Mucosa of stomach (tissue), 1 donor: ENCODE measurements around the gene FFAR4.

Experiments
- H3K27me3 ChIP-seq: one replicate; pipeline ENCODE4 v1.7.0; 2013; ENCODE audit warnings: mild to moderate bottlenecking, low read length; ENCODE audit not compliant: control insufficient read depth, insufficient read depth
- H3K36me3 ChIP-seq: one replicate; pipeline ENCODE4 v1.7.0; 2013; ENCODE audit warnings: low read length; ENCODE audit not compliant: control insufficient read depth, insufficient read depth
- H3K4me1 ChIP-seq: one replicate; pipeline ENCODE4 v1.7.0; 2013; ENCODE audit warnings: mild to moderate bottlenecking, low read length; ENCODE audit not compliant: control insufficient read depth, insufficient read depth
- H3K4me3 ChIP-seq: one replicate; pipeline ENCODE4 v1.7.0; 2013; ENCODE audit warnings: low read length
- H3K9ac ChIP-seq: one replicate; pipeline ENCODE4 v1.7.0; 2013; ENCODE audit warnings: mild to moderate bottlenecking, low read length, moderate library complexity
- H3K9me3 ChIP-seq: one replicate; pipeline ENCODE4 v1.7.0; 2013; ENCODE audit warnings: mild to moderate bottlenecking, low read length, moderate library complexity; ENCODE audit not compliant: control insufficient read depth
- donor health status: Pancreatic carcinoma.

FFAR4 gene

DNA sequence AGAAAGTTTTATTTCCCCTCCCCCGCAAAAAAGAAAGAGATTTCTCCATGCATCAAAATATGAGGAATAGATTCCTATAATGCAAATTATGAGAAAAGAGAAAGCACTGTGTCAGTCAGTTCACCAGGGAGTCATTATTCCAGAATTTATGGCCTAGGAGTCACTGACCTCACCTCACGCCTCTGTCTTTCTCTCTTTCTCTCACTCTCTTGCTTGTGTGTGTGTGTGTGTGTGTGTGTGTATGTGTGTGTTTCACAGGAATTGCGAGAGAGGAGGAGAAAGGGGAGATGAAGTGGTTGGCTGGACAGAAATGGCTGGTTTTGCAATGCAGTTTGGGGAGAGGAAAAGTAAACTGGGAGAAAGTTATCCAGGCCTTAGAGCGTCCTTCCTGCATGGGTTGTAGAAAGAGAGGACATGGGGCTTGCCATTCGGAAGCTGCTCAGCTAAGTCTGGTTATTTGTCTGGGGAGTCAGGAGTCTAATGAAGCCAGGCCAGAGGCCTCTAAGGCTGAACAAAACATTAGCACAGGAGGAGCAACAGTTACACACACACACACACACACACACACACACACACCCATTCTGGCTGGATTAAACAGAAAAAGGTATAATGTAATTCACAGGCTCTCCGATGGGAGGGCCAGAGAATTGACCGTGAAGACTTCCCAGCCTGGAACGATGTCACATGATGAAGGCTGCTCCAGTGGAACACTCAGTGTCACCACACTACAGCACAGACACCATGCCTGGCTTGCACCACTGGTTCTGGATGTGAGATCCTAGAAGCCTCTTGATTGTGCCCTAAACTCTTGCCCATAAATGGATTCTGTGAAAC lies 12.8 kb upstream of the FFAR4 start:
- Histone ChIP-seq H3K4me1 (peaks cover 17% of the 10 kb centered on the region), H3K27me3 (no peaks in the 10 kb centered on the region), H3K36me3 (no peaks in the 10 kb centered on the region), H3K9ac (no peak overlapping the region), H3K4me3 (no peak overlapping the region), H3K9me3 (no peaks in the 10 kb centered on the region)

DNA sequence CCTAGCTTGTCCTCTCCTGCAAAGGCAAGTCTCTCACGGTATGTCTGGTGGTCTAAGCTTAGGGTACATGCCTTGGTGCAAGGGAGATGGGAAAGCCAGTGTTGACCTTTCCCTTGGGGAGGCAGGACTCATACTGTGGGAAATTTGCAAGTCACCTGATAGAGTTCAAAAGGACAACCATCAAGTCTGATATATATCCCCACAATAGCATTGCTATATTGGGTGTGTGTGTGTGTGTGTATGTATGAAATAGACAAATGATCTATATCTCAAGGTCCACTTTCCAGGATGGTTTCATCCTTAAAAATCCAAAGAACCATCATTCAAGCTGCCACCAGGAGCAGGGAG lies 12.2 kb upstream of the FFAR4 start:
- H3K9me3 ChIP-seq: no peaks in the 10 kb centered on the region
- H3K36me3 ChIP-seq: no peaks in the 10 kb centered on the region
- peaks cover 17% of the 10 kb centered on the region for H3K4me1 ChIP-seq
- no peak overlapping the region for H3K9ac ChIP-seq
- no peak overlapping the region for H3K4me3 ChIP-seq
- no peaks in the 10 kb centered on the region for H3K27me3 ChIP-seq

DNA sequence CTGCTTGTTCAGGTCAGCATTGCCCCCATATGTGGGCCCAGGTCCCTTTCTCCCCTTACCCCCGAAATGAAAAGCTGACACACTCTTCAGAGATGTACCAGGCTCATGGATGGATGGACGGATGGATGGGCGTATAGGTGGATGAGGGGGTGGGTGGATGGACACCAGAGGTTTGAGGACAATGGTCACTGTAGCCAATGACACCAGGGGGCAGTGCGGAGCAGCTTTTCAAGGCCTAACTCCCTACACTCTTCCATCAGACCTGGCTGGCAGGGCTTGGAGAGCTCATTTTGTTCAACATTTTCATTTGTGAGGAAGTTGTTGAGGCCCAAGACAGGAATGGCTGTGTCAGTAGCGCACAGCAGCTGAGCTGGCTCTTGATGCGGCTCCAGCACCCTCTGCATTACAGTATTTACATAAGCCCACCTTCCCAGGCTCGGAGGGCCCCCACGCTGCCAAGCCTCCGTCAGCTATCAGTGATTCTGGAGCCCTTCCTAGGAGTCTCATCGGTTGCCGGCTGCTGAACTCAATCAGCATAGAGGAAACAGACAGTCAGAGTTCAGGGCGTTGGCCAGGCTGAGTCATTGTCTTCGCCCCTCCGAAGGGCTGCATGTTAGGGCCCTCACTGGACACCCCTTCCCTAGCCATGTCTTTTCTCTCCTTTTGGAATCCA lies 11.6 kb upstream of the FFAR4 start:
- H3K9ac ChIP-seq: no peak overlapping the region
- H3K9me3 ChIP-seq: no peaks in the 10 kb centered on the region
- no peaks in the 10 kb centered on the region for H3K27me3 ChIP-seq
- no peak overlapping the region for H3K4me3 ChIP-seq
- peaks cover 17% of the 10 kb centered on the region for H3K4me1 ChIP-seq
- H3K36me3 ChIP-seq: no peaks in the 10 kb centered on the region

DNA sequence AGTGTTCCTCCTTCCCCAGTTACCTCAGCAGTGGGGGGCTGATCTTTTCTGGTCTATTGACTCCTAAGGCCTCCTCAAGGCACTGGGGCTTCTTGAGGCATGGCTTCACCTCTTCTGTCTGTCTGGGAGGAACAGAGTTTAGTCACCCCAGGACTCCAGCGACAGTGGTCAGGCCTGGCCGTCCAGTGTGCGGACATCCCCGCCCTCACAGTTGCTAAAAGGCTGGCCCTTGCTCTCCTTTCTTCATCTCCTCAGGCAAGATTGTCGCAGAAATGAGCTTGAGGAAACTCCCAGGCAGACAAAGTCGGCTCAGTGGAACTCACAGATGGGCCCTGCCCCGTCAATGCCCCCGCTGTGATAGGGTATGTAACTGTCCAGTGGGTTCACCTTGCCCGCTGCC lies 7.0 kb upstream of the FFAR4 start:
- H3K27me3 ChIP-seq: no peaks in the 10 kb centered on the region
- H3K9ac ChIP-seq: no peak overlapping the region
- peaks cover 7% of the 10 kb centered on the region for H3K4me1 ChIP-seq

DNA sequence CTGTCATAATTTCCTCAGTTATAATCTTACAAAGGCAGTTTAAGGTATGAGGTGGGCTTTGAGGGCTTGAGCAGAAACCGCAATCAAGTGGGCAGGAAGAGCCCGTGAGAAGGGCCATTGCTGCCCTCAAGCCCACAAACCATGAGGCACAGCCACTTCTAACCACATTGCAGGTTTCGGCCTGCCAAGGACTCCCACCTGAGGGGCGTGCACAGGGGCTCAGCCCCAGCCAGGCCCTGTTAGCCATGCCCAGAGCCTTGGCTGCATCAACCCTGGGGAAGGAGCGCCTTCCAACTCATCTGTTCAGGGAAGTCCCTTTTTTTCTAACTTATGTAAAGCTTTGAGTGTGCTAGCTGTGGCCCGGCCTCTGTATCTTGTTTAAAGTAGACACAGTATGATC lies 5.9 kb upstream of the FFAR4 start:
- Histone ChIP-seq H3K9me3 (no peaks in the 10 kb centered on the region), H3K4me1 (no peaks in the 10 kb centered on the region), H3K4me3 (no peak overlapping the region), H3K27me3 (no peaks in the 10 kb centered on the region), H3K36me3 (no peaks in the 10 kb centered on the region), H3K9ac (no peak overlapping the region)

More for the DNA sequence above, 7.0 kb upstream of the FFAR4 start:
- H3K9me3 ChIP-seq: no peaks in the 10 kb centered on the region
- no peaks in the 10 kb centered on the region for H3K36me3 ChIP-seq
- no peak overlapping the region for H3K4me3 ChIP-seq

DNA sequence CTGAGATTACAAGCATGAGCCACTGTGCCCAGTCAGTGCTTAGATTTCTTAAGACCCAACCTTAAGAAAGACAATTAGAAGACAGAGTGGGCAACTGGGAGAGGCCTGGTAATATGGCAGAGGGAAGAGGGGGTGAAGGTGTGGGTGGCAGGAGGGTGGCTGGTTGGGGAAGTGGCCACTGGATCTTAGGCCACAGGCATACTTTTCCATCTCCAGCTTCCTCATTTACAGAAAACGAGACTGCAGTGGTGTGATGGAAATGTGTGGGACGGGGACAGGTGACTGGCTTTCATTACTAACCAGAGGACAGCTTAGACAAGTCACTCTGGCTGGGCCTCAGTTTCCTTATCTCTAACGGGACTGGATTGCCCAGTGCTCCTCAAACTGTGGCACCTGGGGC lies 1.0 kb upstream of the FFAR4 start:
- H3K9me3 ChIP-seq: no peaks in the 10 kb centered on the region
- H3K36me3 ChIP-seq: no peaks in the 10 kb centered on the region
- no peak overlapping the region for H3K4me3 ChIP-seq
- no peak overlapping the region for H3K9ac ChIP-seq
- H3K4me1 ChIP-seq: peaks cover 8% of the 10 kb centered on the region
- H3K27me3 ChIP-seq: peaks cover 30% of the 10 kb centered on the region

DNA sequence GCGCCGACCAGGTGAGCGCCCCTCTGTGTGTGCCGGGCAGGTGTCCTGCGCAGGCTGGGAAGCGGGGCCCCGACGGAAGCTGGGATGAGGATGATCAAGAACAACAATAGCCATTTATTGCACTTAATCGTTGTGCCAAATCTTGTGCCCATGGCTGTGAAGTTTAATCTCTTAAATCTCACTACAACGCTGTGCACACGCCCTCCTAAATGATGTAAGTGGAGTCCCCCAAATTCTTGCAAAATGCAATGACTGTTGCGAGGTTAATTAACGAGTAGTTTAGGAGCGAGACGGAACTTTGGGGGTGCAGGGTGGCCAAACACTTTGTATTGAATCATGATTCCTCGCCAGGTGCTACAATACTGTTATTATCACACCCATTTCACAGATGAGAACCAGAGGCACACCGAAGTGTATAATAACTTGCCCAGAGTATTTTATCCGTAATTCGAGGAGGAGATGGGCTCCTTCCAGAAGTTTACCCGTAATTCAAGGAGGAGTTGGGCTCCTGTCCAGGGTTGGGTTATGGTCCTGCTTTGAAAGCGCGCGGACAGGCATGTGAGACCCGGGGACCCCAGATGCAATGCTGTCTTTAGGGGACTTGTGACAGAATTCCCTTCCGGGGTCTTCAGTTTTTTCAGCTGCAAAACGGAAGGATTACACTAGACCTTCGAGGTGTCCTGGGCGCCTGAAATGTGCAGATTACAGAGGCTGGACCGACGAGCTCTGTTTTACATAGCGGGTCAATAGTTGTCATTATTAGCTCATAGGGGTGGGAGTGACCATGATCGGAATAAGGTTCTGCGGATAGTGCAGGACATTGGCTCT lies 1.0 kb downstream of the FFAR4 start:
- peaks cover 30% of the 10 kb centered on the region for H3K27me3 ChIP-seq
- H3K36me3 ChIP-seq: no peaks in the 10 kb centered on the region
- peaks cover 8% of the 10 kb centered on the region for H3K4me1 ChIP-seq
- H3K9me3 ChIP-seq: no peaks in the 10 kb centered on the region
- no peak overlapping the region for H3K4me3 ChIP-seq
- H3K9ac ChIP-seq: no peak overlapping the region

DNA sequence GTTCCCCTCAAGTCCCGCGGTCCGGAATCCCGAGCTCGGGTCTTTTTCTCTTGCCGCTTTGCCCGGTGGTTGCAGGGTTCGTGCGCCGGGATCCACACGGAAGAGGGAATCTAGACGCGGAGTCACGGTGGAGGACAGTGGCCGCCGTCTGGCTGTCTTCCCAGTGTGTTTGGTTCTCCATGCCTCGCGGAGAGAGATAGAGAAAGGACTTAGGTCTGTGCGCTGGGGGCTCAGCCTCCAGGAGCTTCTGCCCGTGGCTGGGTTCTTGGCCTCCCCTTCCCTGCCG lies 1.6 kb downstream of the FFAR4 start:
- Histone ChIP-seq H3K4me3 (no peak overlapping the region), H3K36me3 (no peaks in the 10 kb centered on the region), H3K27me3 (peaks cover 30% of the 10 kb centered on the region), H3K9me3 (no peaks in the 10 kb centered on the region), H3K9ac (no peak overlapping the region), H3K4me1 (peaks cover 13% of the 10 kb centered on the region)

DNA sequence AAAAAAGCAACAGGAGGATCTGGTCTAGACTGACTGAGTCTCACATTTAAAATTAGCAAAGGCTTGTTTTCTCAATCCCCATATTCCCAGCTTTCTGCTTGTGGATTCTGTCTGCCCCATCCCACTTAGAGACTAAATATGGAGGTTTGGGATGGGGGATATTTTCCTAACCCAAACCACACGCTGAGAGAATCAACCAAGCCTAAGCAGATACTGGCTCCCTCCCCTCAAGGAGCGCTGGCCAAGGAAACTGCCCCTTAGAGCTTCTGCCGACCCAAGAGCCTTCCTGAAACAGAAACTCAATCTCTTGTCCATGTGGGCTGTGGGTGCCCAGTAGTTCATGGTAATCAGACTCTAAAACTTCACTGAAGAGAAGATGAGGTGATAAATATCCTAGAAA lies 3.9 kb downstream of the FFAR4 start:
- no peak overlapping the region for H3K4me3 ChIP-seq
- no peaks in the 10 kb centered on the region for H3K9me3 ChIP-seq
- H3K9ac ChIP-seq: no peak overlapping the region
- no peaks in the 10 kb centered on the region for H3K36me3 ChIP-seq
- H3K27me3 ChIP-seq: peaks cover 30% of the 10 kb centered on the region
- H3K4me1 ChIP-seq: peaks cover 24% of the 10 kb centered on the region

DNA sequence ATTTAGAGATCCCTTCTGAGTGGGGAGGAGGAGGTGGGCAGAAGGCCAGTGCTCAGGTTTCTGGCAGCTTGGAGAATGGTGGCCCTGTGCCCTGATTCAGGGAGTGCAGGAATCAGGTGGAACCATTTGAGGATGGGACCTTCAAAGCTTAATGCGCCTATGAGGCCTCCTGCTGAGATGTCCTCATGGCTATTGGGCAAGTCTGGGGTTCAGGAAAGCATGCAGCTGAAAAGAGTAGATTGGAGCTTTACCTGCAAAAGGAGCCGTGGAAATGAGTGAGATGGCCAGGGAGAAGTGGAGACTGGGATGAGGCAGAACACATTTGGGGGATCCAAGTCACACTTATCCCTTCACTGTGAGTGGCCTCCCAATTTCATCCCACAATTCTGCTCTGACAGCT lies 6.1 kb downstream of the FFAR4 start:
- H3K27me3 ChIP-seq: peaks cover 14% of the 10 kb centered on the region
- peaks cover 24% of the 10 kb centered on the region for H3K4me1 ChIP-seq
- H3K9ac ChIP-seq: no peak overlapping the region
- no peaks in the 10 kb centered on the region for H3K36me3 ChIP-seq
- no peak overlapping the region for H3K4me3 ChIP-seq
- no peaks in the 10 kb centered on the region for H3K9me3 ChIP-seq

DNA sequence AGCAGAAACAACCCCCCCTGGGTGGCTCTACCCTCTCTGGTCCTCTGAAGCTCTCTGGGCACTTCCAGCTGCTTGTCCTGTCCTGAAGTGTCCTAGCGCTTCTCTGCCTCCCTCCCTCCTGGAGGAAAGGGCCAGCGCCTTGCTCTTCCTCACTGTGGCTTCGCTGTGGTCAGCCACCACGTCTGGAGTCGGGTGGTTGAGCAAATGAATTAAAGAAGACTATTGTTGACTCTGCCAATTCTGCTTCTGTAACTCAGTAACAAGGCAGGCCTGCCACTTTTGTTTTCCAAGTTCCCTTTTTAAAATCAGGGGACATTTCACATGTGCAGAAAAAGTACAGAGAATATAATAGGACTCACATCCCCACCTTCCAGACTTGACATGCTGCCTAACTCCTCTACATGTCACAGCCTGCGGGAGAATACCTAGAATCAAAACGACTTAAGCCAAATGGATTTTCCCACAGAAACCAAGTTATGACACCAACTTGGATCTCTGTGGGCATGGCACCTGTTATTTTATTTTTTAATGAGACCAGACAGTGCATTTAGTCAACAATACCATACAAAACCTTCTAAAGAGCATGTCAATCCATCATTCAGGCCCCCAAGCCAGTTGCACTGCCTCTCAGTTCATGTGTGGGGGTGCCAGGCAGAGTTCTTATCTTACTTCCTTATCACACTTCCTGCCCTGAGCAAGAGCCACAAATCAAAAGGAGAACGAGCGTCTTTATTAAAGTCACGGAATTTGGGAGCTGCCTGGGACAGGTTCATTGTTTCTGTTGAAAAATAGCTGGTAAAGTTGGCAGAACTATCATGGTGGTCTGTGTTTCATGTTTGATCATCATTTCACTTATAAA lies 6.8 kb downstream of the FFAR4 start:
- Histone ChIP-seq H3K4me1 (peaks cover 30% of the 10 kb centered on the region), H3K27me3 (peaks cover 7% of the 10 kb centered on the region), H3K9ac (no peak overlapping the region), H3K4me3 (no peak overlapping the region), H3K36me3 (no peaks in the 10 kb centered on the region), H3K9me3 (no peaks in the 10 kb centered on the region)
